Neutrophil (primary cell): ENCODE results near the gene VAMP3.

Experiments
- H3K27ac ChIP-seq: fragments of 200-600 bp; sonication (generic); 2 replicates; pipeline ENCODE4 v1.5.1; 2016; ENCODE audit warnings: mild to moderate bottlenecking, moderate library complexity
- H3K27me3 ChIP-seq: fragments of 200-600 bp; sonication (generic); 2 replicates; pipeline ENCODE4 v1.6.0; 2016; ENCODE audit warnings: mild to moderate bottlenecking
- H3K36me3 ChIP-seq: fragments of 200-600 bp; sonication (generic); 2 replicates; pipeline ENCODE4 v1.5.1; 2017
- H3K4me1 ChIP-seq, 2 experiments: fragments of 200-600 bp in 1 of 2; sonication (generic) in 1 of 2; 1 replicate in 1 of 2; 2 replicates in 1 of 2; pipeline versions ENCODE4 v1.5.1 to v1.6.1; 2013 to 2016; ENCODE audit warnings: low read depth in 1 of 2, low read length in 1 of 2, mild to moderate bottlenecking in 1 of 2, moderate library complexity in 1 of 2; ENCODE audit not compliant: control insufficient read depth in 1 of 2, insufficient read depth in 1 of 2
- H3K4me3 ChIP-seq, 2 experiments: fragments of 200-600 bp in 1 of 2; sonication (generic) in 1 of 2; 1 replicate in 1 of 2; 2 replicates in 1 of 2; pipeline ENCODE4 v1.5.1; 2013 to 2016; ENCODE audit warnings: low read depth in 1 of 2, low read length in 1 of 2, mild to moderate bottlenecking in 1 of 2, moderate library complexity in 1 of 2
- H3K9me3 ChIP-seq: fragments of 200-600 bp; sonication (generic); 2 replicates; pipeline ENCODE4 v1.5.1; 2016
- CTCF ChIP-seq: fragments of 200-600 bp; sonication (generic); IDR thresholded peaks from 2 replicates; pipeline ENCODE4 v1.5.1; 2016; ENCODE audit warnings: antibody characterized with exemption

The VAMP3 gene

DNA sequence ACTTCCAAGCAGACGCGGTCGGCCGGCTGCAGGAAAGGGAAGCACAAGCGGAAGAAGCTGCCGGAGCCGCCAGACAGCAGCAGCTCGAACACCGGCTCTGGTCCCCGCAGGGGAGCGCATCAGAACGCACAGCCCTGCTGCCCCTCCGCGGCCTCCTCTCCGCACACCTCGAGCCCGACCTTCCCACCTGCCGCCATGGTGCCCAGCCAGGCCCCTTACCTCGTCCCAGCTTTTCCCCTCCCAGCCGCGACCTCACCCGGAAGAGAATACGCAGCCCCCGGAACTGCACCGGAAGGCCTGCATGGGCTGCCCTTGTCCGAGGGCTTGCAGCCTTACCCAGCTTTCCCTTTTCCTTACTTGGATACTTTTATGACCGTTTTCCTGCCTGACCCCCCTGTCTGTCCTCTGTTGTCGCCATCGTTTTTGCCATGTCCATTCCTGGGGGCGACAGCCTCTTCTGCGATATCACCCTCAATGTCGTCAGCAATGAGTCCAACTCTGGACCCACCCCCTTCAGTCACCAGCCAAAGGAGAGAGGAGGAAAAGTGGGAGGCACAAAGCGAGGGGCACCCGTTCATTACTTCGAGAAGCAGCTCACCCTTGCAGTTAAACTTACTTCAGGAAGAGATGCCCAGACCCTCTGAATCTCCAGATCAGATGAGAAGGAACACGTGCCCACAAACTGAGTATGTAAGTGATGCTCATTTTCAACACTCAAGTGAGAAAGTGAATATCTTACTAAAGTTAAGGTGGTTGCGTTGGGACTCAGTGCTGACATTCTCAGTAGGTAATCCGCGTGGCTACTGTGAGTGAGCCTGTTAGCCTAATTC lies 56.2 kb downstream of the VAMP3 start:
- H3K36me3 ChIP-seq, result no peaks in the 10 kb centered on the region
- H3K4me3 ChIP-seq, result peak overlapping the region; percentile 34 to 60
- no peak for TF ChIP-seq CTCF
- H3K27me3 ChIP-seq, result no peaks in the 10 kb centered on the region
- peak overlapping the region; percentile 62 for H3K27ac ChIP-seq
- peaks cover 0 to 10% of the 10 kb centered on the region in 2 experiments for H3K4me1 ChIP-seq
- no peaks in the 10 kb centered on the region for H3K9me3 ChIP-seq
